Testis (tissue), 3 donors: Measurements from ENCODE around the gene ARHGEF11. TPM values are rescaled to one million over a fixed set of nuclear protein-coding genes. Genes with fewer than 3 reads are reported as not detected.
"Not testable (repeated sequence)": the region's sequence is repeated elsewhere in the genome, so short reads cannot be mapped to it uniquely, and the experiment has no call there.

Source experiments
- DNase-seq: peaks from one replicate; pipeline ENCODE4 v3.0.0-alpha.2; 2019
- H3K27ac ChIP-seq, 2 donors: fragments of 200-600 bp; sonication (generic); one replicate each; pipeline ENCODE4 v1.5.1; 2019
- H3K27me3 ChIP-seq: fragments of 200-600 bp; sonication (generic); one replicate; pipeline ENCODE4 v1.5.1; 2019
- H3K36me3 ChIP-seq: fragments of 200-600 bp; sonication (generic); one replicate; pipeline ENCODE4 v1.5.1; 2017; ENCODE audit warnings: low read depth; ENCODE audit errors: missing control alignments
- H3K4me1 ChIP-seq: fragments of 200-600 bp; sonication (generic); one replicate; pipeline ENCODE4 v1.5.1; 2019
- H3K4me3 ChIP-seq, 2 donors: fragments of 200-600 bp; sonication (generic); one replicate each; pipeline ENCODE4 v1.5.1; 2017 to 2019
- H3K9me3 ChIP-seq: fragments of 200-600 bp; sonication (generic); one replicate; pipeline ENCODE4 v1.5.1; 2017
- CTCF ChIP-seq, 3 experiments: fragments of 450-650 bp in 2 of 3; fragments of 200-600 bp in 1 of 3; sonication (generic) in 1 of 3; IDR thresholded peaks; one replicate each; pipeline ENCODE4 v1.5.1; 2016 to 2019; ENCODE audit warnings: antibody characterized with exemption in 3 of 3, mild to moderate bottlenecking in 2 of 3, moderate library complexity in 1 of 3
- POLR2A ChIP-seq: fragments of 450-650 bp; IDR thresholded peaks from one replicate; pipeline ENCODE4 v1.6.1; 2017; ENCODE audit warnings: antibody characterized with exemption, mild to moderate bottlenecking, moderate library complexity
- WGBS, 2 donors: methylation state at CpG; one replicate each; pipeline ENCODE4 v1.1.5; 2018; 5-methylcytosine and 5-hydroxymethylcytosine counted together
- intact Hi-C: fragments of 100-400 bp; cut with DNase I; formaldehyde crosslinking; loops from one replicate; pipeline ENCODE4 v1.15.1; 2023; ENCODE audit warnings: low total_unique reads
- polyA plus RNA-seq: library from polyadenylated mRNA; stranded (reverse); fragments of 350-450 nt; fragmentation: Illumina TruSeq; extraction: RNeasy Lipid Tissue Mini Kit (QIAGEN cat#74804); gene quantifications from one replicate; pipeline ENCODE4 v1.2.3, GENCODE V29; 2014; ENCODE audit warnings: low read depth, low replicate concordance; ENCODE audit not compliant: insufficient read depth
- total RNA-seq, 2 donors: library from RNA; depleted of rRNA; stranded (reverse); fragments of >200 nt; gene quantifications; one replicate each; pipeline ENCODE4 v1.2.3, GENCODE V29; 2016

Gene ARHGEF11
- total and polyA plus RNA-seq, 3 donors from 2014 or later: 69.2 to 120 (median 113) TPM

- intact Hi-C loops: no loop called here
- TF ChIP-seq POLR2A (no peak), CTCF (IDR thresholded peaks at IDR 0.05) (peak; percentile 46 to 63 (median 57))
- Histone ChIP-seq H3K27me3 (no peaks in the 10 kb centered on the region), H3K36me3 (no peaks in the 10 kb centered on the region), H3K9me3 (no peaks in the 10 kb centered on the region), H3K27ac (no peak overlapping the region), H3K4me1 (peaks cover 13% of the 10 kb centered on the region), H3K4me3 (peak overlapping the region; percentile 15 to 41)
- peak; percentile 83 for DNase-seq
- 16 to 23% methylated on average over 24 to 64 of the region's 64 CpGs for WGBS, 2 donors
Measured at GRCh38 chr1:156927215-156928042, 118.1 kb downstream of the ARHGEF11 start.

- 83 to 93% methylated on average over 6 of the region's 6 CpGs for WGBS, 2 donors
- intact Hi-C loops, H3K27me3 ChIP-seq, H3K9me3 ChIP-seq, H3K36me3 ChIP-seq, H3K27ac ChIP-seq, H3K4me3 ChIP-seq, DNase-seq: not testable (repeated sequence)
- H3K4me1 ChIP-seq: peaks cover 13% of the 10 kb centered on the region
Measured at GRCh38 chr1:156926695-156927094, 118.8 kb downstream of the ARHGEF11 start.

GRCh38 chr1:156926175-156926574 lies 119.4 kb downstream of the ARHGEF11 start:
- Histone ChIP-seq H3K27me3 (no peaks in the 10 kb centered on the region), H3K36me3 (no peaks in the 10 kb centered on the region), H3K4me1 (peaks cover 13% of the 10 kb centered on the region), H3K27ac (no peak overlapping the region), H3K4me3 (no peak overlapping the region), H3K9me3 (no peaks in the 10 kb centered on the region)
- no peak for TF ChIP-seq POLR2A
- no peak for TF ChIP-seq CTCF (IDR thresholded peaks at IDR 0.05)
- peak; percentile 79 for DNase-seq
- 55 to 64% methylated on average over 3 of the region's 3 CpGs for WGBS, 2 donors
- intact Hi-C loops: no loop called here

GRCh38 chr1:156925154-156926010 lies 120.2 kb downstream of the ARHGEF11 start:
- no peaks in the 10 kb centered on the region for H3K9me3 ChIP-seq
- intact Hi-C loops: no loop called here
- WGBS, 2 donors: 79 to 87% methylated on average over 5 of the region's 5 CpGs

More at GRCh38 chr1:156925154-156926010, 120.2 kb downstream of the ARHGEF11 start:
- Histone ChIP-seq H3K4me1 (peaks cover 13% of the 10 kb centered on the region), H3K4me3 (no peak overlapping the region), H3K27ac (no peak overlapping the region), H3K36me3 (no peaks in the 10 kb centered on the region), H3K27me3 (no peaks in the 10 kb centered on the region)
- no peak for DNase-seq
- no peak for TF ChIP-seq CTCF (IDR thresholded peaks at IDR 0.05)
- no peak for TF ChIP-seq POLR2A
